SU-DHL-6 (cell line): Measurements from ENCODE around the gene ERAP2.

Experiments
- EZH2phosphoT487 ChIP-seq: fragments of 200-600 bp; sonication (generic), shearing (Covaris generic); conservative IDR thresholded peaks from 2 replicates; pipeline ENCODE4 v1.6.1; 2018; ENCODE audit warnings: mild to moderate bottlenecking, antibody characterized with exemption, low read length, moderate library complexity, mixed read lengths
- TF ChIP-seq, protein P1 (sequence below): fragments of 200-600 bp; sonication (generic); IDR thresholded peaks from one replicate; pipeline ENCODE4 v1.5.1; 2017; ENCODE audit warnings: antibody characterized with exemption, mild to moderate bottlenecking, low read length, moderate library complexity; ENCODE audit not compliant: insufficient read depth, poor library complexity, severe bottlenecking

DNA sequence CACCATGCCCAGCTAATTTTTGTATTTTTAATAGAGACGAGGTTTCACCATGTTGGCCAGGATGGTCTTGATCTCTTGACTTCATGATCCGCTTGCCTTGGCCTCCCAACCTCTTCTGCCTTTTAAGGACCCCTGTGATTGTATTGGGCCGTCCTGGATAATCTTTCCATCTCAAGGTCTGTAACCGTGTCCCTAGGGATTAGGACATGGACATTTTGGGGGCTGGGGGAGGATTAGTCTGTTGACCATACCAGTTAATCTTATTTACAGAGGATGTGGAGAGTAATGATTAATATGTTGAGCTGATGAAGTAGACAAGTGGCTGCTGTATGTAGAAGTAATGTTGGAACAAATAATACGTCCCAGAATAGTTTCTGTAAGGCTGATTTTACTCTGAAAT lies 82.7 kb downstream of the ERAP2 start:
- TF ChIP-seq, protein P1, sequence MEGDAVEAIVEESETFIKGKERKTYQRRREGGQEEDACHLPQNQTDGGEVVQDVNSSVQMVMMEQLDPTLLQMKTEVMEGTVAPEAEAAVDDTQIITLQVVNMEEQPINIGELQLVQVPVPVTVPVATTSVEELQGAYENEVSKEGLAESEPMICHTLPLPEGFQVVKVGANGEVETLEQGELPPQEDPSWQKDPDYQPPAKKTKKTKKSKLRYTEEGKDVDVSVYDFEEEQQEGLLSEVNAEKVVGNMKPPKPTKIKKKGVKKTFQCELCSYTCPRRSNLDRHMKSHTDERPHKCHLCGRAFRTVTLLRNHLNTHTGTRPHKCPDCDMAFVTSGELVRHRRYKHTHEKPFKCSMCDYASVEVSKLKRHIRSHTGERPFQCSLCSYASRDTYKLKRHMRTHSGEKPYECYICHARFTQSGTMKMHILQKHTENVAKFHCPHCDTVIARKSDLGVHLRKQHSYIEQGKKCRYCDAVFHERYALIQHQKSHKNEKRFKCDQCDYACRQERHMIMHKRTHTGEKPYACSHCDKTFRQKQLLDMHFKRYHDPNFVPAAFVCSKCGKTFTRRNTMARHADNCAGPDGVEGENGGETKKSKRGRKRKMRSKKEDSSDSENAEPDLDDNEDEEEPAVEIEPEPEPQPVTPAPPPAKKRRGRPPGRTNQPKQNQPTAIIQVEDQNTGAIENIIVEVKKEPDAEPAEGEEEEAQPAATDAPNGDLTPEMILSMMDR: no peak
- no peak for TF ChIP-seq EZH2phosphoT487
